A673 (cell line): Measurements from ENCODE around the gene SYVN1.

Experiments
- EZH2 ChIP-seq: fragments of 200-600 bp; sonication (generic); IDR thresholded peaks from 2 replicates; pipeline ENCODE4 v1.6.1; 2017; ENCODE audit warnings: borderline replicate concordance, low read depth, mild to moderate bottlenecking, mixed read lengths, antibody characterized with exemption, low read length; ENCODE audit not compliant: poor library complexity, severe bottlenecking
- TF ChIP-seq, protein P1 (sequence below): fragments of 300-800, 200-600 bp; sonication (generic); conservative IDR thresholded peaks from 2 replicates; pipeline ENCODE4 v1.5.1; 2017; ENCODE audit warnings: low read depth, mild to moderate bottlenecking, antibody characterized with exemption, low read length, moderate library complexity, mixed read lengths

DNA sequence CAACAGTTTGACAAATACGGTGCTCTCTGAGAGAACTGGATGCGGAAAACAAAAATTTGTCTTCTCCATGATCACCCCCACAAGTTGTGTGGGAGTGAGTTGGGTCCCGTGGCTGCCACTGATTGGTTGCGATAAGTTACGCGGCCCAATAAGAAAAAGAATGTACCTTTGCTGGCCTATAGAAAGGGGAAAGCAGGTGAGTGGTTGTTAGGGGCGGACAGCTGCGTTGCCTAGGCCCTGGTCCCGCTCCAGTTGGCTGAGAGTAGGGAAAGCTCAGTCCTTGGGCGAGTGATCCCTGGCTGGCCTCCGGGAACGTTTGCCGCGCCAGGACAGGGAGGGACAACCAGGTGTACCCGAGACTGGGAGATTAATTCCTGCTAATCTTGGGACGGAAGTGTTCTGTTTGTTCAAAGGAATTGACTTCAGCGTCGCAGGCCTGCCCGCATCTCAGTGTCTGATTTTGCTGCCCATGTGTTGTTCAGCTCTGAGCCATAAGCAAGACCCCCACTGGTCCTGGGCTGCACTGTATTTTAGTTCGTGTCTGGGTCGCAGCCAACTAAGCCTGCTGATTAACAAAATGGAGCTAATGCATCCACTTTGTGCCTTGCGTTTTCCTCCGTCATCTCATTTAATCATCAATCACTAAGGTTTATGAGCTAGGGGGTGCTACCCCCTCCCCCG, 773 bp upstream of the SYVN1 start:
- no peak for TF ChIP-seq EZH2
- TF ChIP-seq, protein P1, sequence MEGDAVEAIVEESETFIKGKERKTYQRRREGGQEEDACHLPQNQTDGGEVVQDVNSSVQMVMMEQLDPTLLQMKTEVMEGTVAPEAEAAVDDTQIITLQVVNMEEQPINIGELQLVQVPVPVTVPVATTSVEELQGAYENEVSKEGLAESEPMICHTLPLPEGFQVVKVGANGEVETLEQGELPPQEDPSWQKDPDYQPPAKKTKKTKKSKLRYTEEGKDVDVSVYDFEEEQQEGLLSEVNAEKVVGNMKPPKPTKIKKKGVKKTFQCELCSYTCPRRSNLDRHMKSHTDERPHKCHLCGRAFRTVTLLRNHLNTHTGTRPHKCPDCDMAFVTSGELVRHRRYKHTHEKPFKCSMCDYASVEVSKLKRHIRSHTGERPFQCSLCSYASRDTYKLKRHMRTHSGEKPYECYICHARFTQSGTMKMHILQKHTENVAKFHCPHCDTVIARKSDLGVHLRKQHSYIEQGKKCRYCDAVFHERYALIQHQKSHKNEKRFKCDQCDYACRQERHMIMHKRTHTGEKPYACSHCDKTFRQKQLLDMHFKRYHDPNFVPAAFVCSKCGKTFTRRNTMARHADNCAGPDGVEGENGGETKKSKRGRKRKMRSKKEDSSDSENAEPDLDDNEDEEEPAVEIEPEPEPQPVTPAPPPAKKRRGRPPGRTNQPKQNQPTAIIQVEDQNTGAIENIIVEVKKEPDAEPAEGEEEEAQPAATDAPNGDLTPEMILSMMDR = no peak
